Glomerular endothelial cell (primary cell): Measurements from ENCODE around the gene BAZ2B. TPM values are rescaled to one million over a fixed set of nuclear protein-coding genes. Genes with fewer than 3 reads are reported as not detected.

Source experiments
- DNase-seq: peaks from one replicate; pipeline ENCODE4 v3.0.0-alpha.2; 2011; ENCODE audit warnings: low read depth, low spot score; ENCODE audit errors: extremely low read depth
- total RNA-seq: library from RNA; depleted of rRNA; stranded (reverse); fragments of >200 nt; gene quantifications from 2 replicates; pipeline ENCODE4 v1.2.3, GENCODE V29; 2015

Gene BAZ2B
- total RNA-seq, 1 donor from 2014 or later: 79.3 TPM

GRCh38 chr2:159585622-159586021, 30.7 kb downstream of the BAZ2B start:
- DNase-seq: no peak

- DNase-seq: no peak
These were observed 31.6 kb downstream of the BAZ2B start for GRCh38 chr2:159584796-159585195.

GRCh38 chr2:159573846-159574606, 42.3 kb downstream of the BAZ2B start:
- DNase-seq: no peak

GRCh38 chr2:159573294-159573693, 43.1 kb downstream of the BAZ2B start:
- DNase-seq: no peak

GRCh38 chr2:159572459-159572858, 43.9 kb downstream of the BAZ2B start:
- no peak for DNase-seq

GRCh38 chr2:159571540-159572260, 44.6 kb downstream of the BAZ2B start:
- no peak for DNase-seq

GRCh38 chr2:159564081-159564480, 52.3 kb downstream of the BAZ2B start:
- DNase-seq: no peak

- DNase-seq: no peak
These were observed 54.1 kb downstream of the BAZ2B start for GRCh38 chr2:159562248-159562647.

- DNase-seq: no peak
These were observed 54.6 kb downstream of the BAZ2B start for GRCh38 chr2:159561786-159562185.

GRCh38 chr2:159561242-159561641, 55.1 kb downstream of the BAZ2B start:
- no peak for DNase-seq

GRCh38 chr2:159559034-159559433, 57.3 kb downstream of the BAZ2B start:
- DNase-seq: no peak

GRCh38 chr2:159558479-159558878, 57.9 kb downstream of the BAZ2B start:
- no peak for DNase-seq

- DNase-seq: no peak
These were observed 58.8 kb downstream of the BAZ2B start for GRCh38 chr2:159557437-159558034.

GRCh38 chr2:159555651-159556392, 60.5 kb downstream of the BAZ2B start:
- DNase-seq: no peak

GRCh38 chr2:159553727-159554126, 62.6 kb downstream of the BAZ2B start:
- DNase-seq: no peak

- DNase-seq: no peak
These were observed 64.5 kb downstream of the BAZ2B start for GRCh38 chr2:159551806-159552205.

- DNase-seq: no peak
These were observed 66.1 kb downstream of the BAZ2B start for GRCh38 chr2:159550231-159550630.

GRCh38 chr2:159549234-159549633, 67.1 kb downstream of the BAZ2B start:
- peak; percentile 27 for DNase-seq

- DNase-seq: no peak
These were observed 69.5 kb downstream of the BAZ2B start for GRCh38 chr2:159546716-159547430.

- no peak for DNase-seq
These were observed 70.3 kb downstream of the BAZ2B start for GRCh38 chr2:159546039-159546438.
